Esophagus squamous epithelium (tissue), 5 donors: ENCODE data around the gene MID1. TPM values are rescaled to one million over a fixed set of nuclear protein-coding genes. Genes with fewer than 3 reads are reported as not detected.

Experiments used
- DNase-seq: peaks from one replicate; lab custom pipeline; 2025; lab: John Stamatoyannopoulos, UW
- H3K27ac ChIP-seq, 4 donors: fragments of 200-600 bp; sonication (generic); one replicate each; pipeline ENCODE4 v1.5.1; 2016 to 2019; ENCODE audit warnings: mild to moderate bottlenecking in 1 of 4
- H3K27me3 ChIP-seq, 4 donors: fragments of 200-600 bp; sonication (generic); 1 replicate in 3 of 4; 2 replicates in 1 of 4; pipeline versions ENCODE4 v1.5.1 to v1.6.0; 2017 to 2021; ENCODE audit warnings: antibody characterized with exemption in 1 of 4
- H3K36me3 ChIP-seq, 3 donors: fragments of 200-600 bp; sonication (generic); one replicate each; pipeline ENCODE4 v1.5.1; 2016 to 2019
- H3K4me1 ChIP-seq, 3 donors: fragments of 200-600 bp; sonication (generic); one replicate each; pipeline ENCODE4 v1.5.1; 2017 to 2019
- H3K4me3 ChIP-seq, 4 donors: fragments of 200-600 bp; sonication (generic); 1 replicate in 3 of 4; 2 replicates in 1 of 4; pipeline ENCODE4 v1.5.1; 2016 to 2019; ENCODE audit warnings: mild to moderate bottlenecking in 2 of 4, moderate library complexity in 1 of 4
- H3K9me3 ChIP-seq, 3 donors: fragments of 200-600 bp; sonication (generic); one replicate each; pipeline ENCODE4 v1.5.1; 2016 to 2019
- POLR2A ChIP-seq, 4 donors: fragments of 450-650 bp; IDR thresholded peaks; one replicate each; pipeline ENCODE4 v1.6.1; 2017; ENCODE audit warnings: antibody characterized with exemption in 4 of 4, mild to moderate bottlenecking in 4 of 4, moderate library complexity in 3 of 4
- whole genome bisulfite sequencing, 2 donors: methylation state at CpG; one replicate each; pipeline ENCODE4 v1.1.5; 2018; 5-methylcytosine and 5-hydroxymethylcytosine counted together
- intact Hi-C: fragments of 100-400 bp; cut with DNase I; formaldehyde crosslinking; loops from one replicate; pipeline ENCODE4 v1.15.0; 2022
- total RNA-seq, 4 donors: library from RNA; depleted of rRNA; stranded (reverse); fragments of >200 nt; gene quantifications; one replicate each; pipeline ENCODE4 v1.1.0, GENCODE V29; 2016
- TF ChIP-seq, protein P1 (sequence below), 6 experiments: fragments of 450-650 bp in 4 of 6; fragments of 200-600 bp in 2 of 6; sonication (generic) in 2 of 6; IDR thresholded peaks; one replicate each; pipeline ENCODE4 v1.5.1; 2016 to 2019; ENCODE audit warnings: antibody characterized with exemption in 6 of 6, mild to moderate bottlenecking in 4 of 6, moderate library complexity in 4 of 6
- donor health status: DM: yes; HTN: yes; CAD: no.

The MID1 gene
- total RNA-seq, 4 donors from 2014 or later = 9.9 to 18.5 (median 14.7) TPM

DNA sequence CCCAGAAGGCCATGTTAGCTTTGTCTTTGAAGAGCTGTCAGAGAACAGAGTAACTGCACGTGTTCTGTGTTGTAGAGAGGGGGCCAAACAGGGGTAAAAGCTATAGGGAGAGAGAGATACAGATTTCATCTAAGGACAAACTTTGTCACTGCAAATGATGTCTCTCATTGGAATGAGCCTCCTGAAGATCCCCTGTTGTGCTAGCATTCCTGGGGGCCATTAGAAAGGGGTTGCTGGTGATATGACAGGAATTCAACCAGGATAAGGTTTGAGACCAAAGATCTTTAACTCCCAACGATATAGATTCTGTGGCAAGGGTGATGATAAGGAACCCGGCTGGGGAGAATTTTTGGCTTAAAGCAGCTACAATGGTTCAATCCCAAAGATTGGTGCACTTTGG, 16.8 kb downstream of the MID1 start:
- Histone ChIP-seq H3K27me3 (no peaks in the 10 kb centered on the region), H3K4me3 (no peak overlapping the region), H3K27ac (no peak overlapping the region), H3K4me1 (peaks cover 0 to 23% (median 0%) of the 10 kb centered on the region in 3 donors), H3K36me3 (no peaks in the 10 kb centered on the region), H3K9me3 (no peaks in the 10 kb centered on the region)
- intact Hi-C loops = no loop called here
- TF ChIP-seq, protein P1, sequence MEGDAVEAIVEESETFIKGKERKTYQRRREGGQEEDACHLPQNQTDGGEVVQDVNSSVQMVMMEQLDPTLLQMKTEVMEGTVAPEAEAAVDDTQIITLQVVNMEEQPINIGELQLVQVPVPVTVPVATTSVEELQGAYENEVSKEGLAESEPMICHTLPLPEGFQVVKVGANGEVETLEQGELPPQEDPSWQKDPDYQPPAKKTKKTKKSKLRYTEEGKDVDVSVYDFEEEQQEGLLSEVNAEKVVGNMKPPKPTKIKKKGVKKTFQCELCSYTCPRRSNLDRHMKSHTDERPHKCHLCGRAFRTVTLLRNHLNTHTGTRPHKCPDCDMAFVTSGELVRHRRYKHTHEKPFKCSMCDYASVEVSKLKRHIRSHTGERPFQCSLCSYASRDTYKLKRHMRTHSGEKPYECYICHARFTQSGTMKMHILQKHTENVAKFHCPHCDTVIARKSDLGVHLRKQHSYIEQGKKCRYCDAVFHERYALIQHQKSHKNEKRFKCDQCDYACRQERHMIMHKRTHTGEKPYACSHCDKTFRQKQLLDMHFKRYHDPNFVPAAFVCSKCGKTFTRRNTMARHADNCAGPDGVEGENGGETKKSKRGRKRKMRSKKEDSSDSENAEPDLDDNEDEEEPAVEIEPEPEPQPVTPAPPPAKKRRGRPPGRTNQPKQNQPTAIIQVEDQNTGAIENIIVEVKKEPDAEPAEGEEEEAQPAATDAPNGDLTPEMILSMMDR (IDR thresholded peaks at IDR 0.05) = no peak
- no peak for TF ChIP-seq POLR2A (IDR thresholded peaks at IDR 0.05)
- no peak for DNase-seq
- 54 to 57% methylated on average over 3 of the region's 3 CpGs for WGBS, 2 donors

DNA sequence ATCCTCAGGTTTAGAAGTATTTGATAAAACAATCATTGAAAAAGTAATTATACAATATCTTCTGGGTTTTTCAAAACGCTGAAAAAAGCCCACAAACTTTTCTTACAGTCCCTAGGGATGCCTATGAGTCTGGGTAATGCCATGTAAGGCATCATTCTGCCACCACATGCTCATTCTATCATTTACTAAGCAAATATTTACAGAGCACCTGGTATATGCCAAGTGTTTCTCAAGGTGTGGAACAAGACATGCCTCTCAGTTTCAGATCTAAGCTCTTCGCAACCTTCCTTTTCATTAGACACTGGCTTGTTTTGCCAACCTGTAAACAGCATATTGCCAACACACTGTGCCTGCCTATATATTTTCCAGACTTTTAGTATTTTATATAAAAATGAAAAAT, 17.7 kb downstream of the MID1 start:
- no peaks in the 10 kb centered on the region for H3K27me3 ChIP-seq
- no peaks in the 10 kb centered on the region for H3K36me3 ChIP-seq
- TF ChIP-seq, protein P1 (IDR thresholded peaks at IDR 0.05) = no peak
- WGBS, 2 donors = 37 to 43% methylated on average over 2 of the region's 2 CpGs
- intact Hi-C loops = no loop called here
- DNase-seq = no peak
- H3K4me1 ChIP-seq = peaks cover 0 to 23% (median 0%) of the 10 kb centered on the region in 3 donors
- H3K4me3 ChIP-seq = no peak overlapping the region
- no peak overlapping the region for H3K27ac ChIP-seq
- H3K9me3 ChIP-seq = no peaks in the 10 kb centered on the region

DNA sequence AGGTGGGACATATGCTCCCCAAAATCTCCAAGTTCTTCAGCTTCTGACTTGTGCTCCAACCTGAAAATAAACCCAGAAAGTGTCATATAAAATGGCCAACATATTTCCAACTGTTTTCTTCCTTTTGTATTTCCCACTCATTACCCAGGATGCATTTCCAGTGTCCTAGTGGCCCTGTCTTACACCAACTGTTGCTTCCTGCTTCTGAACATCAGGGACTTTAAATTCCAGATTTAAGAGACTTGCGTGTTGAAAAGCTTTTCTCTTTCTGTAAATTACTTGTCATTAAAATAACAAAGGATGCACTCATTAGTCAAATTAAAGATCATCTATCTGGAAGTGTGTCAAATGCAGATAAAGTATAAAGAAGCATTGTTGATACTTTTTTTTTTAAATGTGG, 19.9 kb downstream of the MID1 start:
- Histone ChIP-seq H3K27me3 (no peaks in the 10 kb centered on the region), H3K4me3 (no peak overlapping the region), H3K4me1 (peaks cover 0 to 23% (median 0%) of the 10 kb centered on the region in 3 donors), H3K27ac (no peak overlapping the region), H3K36me3 (no peaks in the 10 kb centered on the region), H3K9me3 (no peaks in the 10 kb centered on the region)
- TF ChIP-seq POLR2A (IDR thresholded peaks at IDR 0.05) = no peak
- TF ChIP-seq, protein P1 (IDR thresholded peaks at IDR 0.05) = no peak
- intact Hi-C loops = no loop called here
- DNase-seq = no peak
- WGBS, 2 donors = 31 to 70% methylated on average over 1 of the region's 1 CpG

DNA sequence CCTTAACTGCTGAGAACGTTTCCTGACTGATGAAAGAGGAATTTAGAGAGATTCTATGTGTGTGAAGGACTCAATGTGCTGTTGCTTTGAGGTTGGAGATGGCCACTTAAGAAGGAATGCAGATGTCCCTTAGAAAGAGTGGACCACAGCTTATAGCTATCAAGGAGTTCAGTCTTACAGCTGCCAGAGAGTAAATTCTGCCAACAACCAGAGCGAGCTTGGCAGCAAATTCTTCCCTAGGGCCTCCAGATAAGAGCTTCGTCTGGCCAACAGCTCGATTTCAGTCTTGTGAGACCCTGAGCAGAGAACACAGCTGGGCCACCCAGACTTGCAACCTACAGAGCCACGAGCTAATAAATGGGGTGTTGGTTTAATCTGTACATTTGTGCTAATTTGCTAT, 21.8 kb downstream of the MID1 start:
- intact Hi-C loops = no loop called here
- no peak overlapping the region for H3K4me3 ChIP-seq
- no peak overlapping the region for H3K27ac ChIP-seq
- H3K9me3 ChIP-seq = no peaks in the 10 kb centered on the region
- DNase-seq = no peak
- 47 to 67% methylated on average over 1 to 5 of the region's 5 CpGs for WGBS, 2 donors
- H3K4me1 ChIP-seq = peaks cover 0 to 8% (median 0%) of the 10 kb centered on the region in 3 donors
- H3K36me3 ChIP-seq = no peaks in the 10 kb centered on the region
- TF ChIP-seq, protein P1 (IDR thresholded peaks at IDR 0.05) = no peak
- TF ChIP-seq POLR2A (IDR thresholded peaks at IDR 0.05) = no peak
- H3K27me3 ChIP-seq = no peaks in the 10 kb centered on the region

DNA sequence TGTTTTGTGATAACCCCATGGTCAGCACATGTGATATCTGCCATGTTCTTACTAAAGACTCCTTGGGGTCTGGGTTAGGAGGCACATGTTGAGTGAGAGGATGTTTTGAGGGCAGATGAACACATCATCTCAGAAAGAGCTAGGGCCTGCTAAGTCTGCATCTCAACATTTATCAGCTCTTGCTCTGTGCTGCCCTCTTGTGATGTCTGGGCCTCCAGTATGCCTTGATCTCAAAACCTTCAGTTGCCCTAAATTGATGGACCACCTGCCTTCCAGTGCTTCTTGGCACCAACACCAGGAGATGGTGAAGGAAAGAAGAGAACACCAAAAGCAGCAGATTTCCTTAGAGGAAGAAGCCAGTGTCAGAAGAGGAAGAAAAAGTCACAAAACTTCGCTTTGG, 22.5 kb downstream of the MID1 start:
- H3K27me3 ChIP-seq = no peaks in the 10 kb centered on the region
- peaks cover 0 to 2% (median 0%) of the 10 kb centered on the region in 3 donors for H3K4me1 ChIP-seq
- no peaks in the 10 kb centered on the region for H3K9me3 ChIP-seq
- H3K36me3 ChIP-seq = no peaks in the 10 kb centered on the region
- intact Hi-C loops = no loop called here
- H3K4me3 ChIP-seq = no peak overlapping the region
- no peak for DNase-seq
- TF ChIP-seq, protein P1 (IDR thresholded peaks at IDR 0.05) = peak in 4 of 6 experiments; percentile 22 to 47 (median 34)
- no peak for TF ChIP-seq POLR2A (IDR thresholded peaks at IDR 0.05)
- WGBS, 2 donors = 60 to 100% methylated on average over 1 of the region's 1 CpG
- no peak overlapping the region for H3K27ac ChIP-seq
